Activated CD8-positive, alpha-beta memory T cell treated with anti-CD3 and anti-CD28 coated beads for 1 hour (primary cell): Measurements from ENCODE around the gene CDC14A.

Experiments
- DNase-seq, 2 donors: peaks; one replicate each; pipeline ENCODE4 v3.0.0-alpha.2; 2020; ENCODE audit warnings: low read depth in 1 of 2; ENCODE audit errors: extremely low read depth in 1 of 2

CDC14A gene

DNA sequence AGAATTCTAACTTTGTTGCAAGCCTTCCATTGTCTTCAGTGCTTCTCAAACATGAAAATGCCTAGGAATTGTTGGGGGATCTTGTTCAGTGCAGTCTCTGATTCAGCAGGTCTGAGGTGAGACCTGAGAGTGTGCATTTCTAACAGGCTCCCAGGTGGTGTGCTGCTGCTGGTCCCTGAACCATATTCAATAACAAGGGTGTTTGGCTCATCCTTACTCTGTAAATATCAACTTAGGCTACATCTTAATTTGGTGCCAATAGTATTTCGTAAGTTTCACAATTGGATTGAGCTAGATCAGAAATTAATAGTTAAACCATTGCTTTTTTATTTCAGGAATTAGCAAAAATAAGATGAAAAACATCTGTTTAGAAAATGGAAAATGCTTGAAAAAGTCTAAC lies 126.5 kb downstream of the CDC14A start:
- no peak for DNase-seq

DNA sequence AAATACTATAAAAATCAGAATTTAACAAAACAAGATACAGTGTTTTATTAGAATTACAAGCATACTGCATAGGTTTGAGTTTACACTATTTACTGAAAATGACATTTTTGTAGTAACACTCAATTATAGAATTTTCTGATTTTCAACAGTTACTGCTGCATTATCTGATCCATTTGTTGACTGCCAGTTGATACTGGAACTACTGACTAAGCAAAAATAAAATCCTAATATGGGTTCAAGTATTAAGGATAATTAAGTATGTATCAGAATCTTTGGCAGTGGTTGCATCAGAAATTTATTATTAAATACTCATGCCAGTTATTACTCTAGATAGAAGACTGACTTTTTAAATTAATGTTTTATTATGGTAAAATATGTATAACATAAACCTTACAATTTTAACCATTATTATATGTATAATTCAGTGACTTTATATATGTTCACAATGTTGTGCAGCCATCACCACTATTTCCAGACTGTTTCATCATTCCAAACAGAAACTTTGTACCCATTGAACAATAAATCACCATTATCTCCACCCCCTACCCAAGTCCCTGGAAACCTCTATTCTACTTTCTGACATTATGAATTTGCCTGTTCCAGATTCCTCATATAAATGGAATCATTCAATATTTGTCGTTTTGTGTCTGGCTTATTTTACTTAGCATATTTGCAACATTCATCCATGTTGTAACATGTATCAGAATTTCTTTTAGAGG lies 127.5 kb downstream of the CDC14A start:
- DNase-seq = no peak

DNA sequence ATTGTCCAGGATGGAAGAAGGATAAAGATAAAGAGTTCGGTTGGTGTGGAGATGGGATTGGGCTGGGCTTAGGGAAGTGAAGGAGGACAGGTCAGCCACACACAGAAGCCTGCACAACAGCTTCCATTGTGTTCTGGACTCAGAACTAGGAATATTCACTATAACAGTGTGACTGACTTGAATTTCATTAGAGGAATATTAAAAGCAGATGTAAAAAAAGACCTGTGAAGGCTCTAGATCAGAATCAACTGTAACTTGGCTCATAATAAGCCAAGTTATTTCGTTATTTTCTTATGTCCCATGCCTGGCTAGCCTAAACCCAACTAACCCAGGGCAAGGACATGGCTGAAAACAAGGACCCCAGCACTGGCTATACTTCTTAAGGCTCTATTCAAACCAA lies 129.0 kb downstream of the CDC14A start:
- no peak for DNase-seq

DNA sequence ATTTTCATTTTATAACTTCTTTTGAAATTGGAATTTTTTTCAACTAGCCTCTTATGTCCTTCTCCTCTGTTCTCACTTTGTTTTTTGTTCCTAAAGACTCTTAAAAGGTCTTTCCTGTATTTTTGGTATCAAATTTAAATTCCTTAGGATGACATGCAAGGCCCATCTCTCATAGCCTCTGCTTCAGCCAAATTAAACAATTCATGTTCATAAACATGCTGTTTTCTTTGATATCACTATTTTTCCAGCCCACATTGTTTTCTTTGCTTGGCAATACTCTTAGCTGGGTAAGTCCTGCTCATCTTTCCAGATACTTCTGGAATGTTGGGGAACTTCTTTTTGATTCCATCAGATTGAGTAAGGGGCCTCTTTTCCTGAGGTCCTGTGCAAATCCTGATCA lies 129.9 kb downstream of the CDC14A start:
- DNase-seq = no peak

DNA sequence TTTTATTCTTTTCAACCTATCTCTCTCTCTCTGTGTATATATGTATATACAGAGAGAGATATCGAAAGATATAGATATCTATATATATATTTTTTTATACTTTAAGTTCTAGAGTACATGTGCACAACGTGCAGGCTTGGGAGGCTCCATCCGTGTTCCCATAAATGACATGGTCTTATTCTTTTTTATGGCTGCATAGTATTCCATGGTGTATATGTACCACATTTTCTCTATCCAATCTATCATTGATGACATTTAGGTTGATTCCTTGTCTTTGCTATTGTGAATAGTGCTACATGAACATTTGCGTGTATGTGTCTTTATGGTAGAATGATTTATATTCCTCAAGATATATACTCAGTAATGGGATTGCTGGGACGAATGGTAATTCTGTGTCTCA lies 130.4 kb downstream of the CDC14A start:
- DNase-seq = no peak

DNA sequence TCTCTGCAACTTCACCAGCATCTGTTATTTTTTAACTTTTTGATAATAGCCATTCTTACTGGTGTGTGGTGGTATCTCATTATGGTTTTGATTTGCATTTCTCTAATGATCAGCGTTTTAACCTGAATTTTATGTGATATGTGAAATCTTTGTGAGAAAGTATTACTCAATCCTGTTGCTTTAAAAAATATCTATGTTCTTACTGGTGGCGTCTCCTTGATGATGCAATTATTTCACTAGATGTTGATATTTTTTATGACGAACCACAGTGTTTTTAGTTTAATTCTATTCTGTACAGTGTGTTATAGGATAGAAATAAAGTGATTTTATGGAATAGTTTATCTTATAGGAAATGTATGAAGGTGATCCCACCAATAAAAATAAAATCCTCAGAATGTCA lies 130.9 kb downstream of the CDC14A start:
- DNase-seq = no peak

DNA sequence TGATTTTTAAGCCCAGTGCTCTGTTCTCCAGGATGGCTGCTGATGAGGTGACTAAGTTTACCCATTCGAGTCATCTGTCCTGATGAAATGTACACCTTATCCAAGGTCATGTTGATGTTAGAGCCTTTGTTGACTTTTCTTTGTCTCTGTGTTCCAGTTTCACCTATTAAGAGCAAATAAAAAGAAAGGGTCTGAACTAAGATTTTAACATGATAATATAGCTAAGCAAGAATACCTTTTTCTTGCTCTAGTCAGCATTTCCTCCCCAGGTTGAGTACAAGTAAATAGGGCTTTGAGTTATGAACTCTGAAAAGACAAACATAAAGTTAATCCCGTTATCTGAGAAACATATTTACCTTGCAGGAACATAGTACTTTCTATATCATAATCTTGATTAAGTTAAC lies 133.6 kb downstream of the CDC14A start:
- no peak for DNase-seq

DNA sequence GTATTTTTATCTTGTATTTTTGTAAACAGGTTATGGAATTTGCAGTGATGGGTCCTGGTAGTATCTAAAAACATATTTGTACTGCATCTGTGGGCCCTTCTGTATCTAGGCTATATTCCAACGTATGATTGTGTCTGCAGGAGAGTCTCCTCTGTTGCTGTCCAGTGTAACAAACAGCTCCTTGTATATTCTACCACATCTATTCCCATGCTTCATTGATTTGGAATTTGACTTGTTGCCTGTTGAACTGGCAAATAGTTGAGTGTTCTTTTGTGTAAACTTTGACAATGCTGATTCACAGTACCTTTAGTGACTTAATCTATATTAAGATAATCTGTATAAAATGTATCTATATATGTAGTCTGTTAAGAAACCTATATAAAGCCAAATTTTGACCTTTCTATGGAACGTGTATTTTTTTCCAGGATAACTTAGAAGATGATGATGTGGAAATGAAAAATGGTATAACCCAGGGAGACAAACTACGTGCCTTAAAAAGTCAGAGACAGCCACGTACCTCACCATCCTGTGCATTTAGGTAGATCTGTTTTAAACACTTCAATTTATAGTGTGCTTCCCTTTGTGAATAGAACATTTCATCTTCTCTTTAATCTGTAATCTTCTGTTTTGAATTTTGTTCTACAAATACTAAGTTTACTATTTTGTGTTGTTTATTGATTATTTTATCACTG lies 142.2 kb downstream of the CDC14A start:
- no peak for DNase-seq

DNA sequence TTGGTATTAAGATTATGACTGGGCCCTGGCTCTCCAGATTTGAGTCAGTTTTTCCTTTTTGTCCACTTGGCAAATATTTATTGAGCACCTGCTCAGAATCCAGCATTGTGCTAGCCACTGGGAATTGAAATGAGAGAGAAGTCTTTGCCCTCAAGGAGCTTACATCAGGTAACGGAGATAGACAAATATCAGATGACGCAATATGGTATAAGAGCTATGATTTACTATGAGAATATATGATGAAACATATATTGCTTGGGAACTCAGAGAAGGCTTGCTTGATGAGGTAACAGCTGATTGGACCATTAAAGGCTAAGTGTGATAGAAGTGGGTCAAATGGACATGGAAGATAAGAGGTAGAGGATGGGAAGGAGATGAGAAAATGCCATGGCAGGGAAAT lies 144.6 kb downstream of the CDC14A start:
- DNase-seq = no peak

DNA sequence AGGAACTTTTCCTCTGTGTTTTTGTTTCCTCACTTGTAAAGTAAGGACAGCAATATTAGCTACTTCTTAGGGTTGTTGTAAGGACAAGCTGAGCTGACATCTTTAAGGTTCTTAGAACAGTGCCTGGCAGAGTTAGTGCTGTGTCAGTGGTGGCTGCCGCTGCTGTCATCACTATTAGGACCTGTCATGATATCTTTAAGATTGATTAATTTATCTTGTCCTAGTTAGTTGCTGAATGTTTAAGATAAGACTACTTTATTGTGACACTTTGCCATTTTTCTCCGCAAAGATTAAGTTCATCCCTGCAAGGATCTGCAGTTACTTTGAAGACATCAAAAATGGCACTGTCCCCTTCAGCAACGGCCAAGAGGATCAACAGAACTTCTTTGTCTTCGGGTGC lies 145.5 kb downstream of the CDC14A start:
- DNase-seq = no peak

DNA sequence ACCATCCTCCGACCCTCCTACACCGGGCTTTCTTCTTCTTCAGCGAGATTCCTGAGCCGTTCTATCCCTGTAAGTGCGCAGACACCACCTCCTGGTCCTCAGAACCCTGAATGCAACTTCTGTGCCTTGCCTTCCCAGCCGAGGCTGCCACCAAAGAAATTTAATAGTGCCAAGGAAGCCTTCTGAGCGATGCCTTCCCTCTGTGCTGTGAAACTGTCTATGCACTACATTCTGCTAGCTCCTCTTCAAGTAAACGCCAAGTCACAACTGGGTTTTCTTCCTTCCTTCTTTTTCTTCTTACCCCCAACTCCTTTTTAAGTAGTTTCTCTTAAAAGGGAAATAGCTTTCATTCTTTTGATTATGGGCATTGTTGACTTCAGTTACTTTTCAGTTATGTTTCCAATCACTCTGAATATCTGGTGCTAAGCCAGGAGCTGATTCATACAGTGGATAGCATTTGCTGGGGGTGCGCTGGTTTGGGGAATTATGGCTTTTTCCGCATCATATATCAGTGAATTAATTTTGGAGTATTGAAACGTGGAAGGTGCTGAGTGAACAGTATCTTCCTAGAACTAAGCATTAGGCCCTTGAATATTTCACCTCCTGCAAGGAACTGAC lies 147.0 kb downstream of the CDC14A start:
- no peak for DNase-seq

DNA sequence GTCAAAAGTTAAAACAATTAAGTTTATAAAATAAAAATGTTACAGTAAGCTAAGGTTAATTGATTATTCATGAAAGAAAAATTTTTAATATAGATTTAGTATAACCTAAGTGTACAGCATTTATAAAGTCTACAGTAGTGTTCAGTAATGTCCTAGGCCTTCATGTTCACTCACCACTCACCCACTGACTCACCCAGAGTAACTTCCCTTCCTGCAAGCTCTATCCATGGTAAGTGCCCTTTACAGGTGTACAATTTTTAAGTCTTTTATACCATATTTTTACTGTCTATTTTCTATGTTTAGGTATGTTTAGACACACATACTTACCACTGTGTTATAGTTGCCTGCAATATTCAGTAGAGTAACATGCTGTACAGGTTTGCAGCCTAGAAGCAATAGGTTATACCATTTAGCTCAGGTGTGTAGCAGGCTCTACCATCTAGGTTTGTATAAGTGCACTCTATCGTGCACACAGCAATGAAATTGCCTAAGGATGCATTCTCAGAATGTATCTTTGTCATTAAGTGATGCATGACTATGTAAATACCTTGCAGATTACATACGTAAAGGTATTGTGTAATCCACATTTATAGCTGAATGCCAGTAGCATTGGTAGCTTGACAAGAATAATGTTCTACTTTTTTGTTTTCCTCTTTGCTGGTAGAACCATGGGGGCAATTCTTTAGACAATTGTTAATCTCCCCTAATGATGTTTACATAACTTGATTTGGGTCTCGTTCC lies 149.9 kb downstream of the CDC14A start:
- no peak for DNase-seq

DNA sequence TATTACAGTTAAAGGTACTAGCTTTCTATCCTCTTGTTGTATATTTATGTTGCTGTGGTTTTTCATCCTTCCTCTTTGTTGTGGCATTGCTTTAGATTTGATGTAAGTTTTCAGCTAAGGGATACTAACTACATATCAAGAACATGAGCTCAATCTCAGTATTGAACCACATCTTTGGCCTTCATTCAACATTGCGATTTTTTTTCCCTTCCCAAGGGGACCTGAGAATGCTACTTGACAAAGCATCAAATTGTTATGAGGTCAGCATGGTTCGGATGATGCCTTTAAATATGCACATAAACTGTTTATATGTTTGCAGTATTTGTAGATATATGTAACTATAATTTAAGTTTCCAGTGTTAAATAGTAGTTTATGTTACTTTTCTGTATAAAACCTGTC lies 153.9 kb downstream of the CDC14A start:
- DNase-seq = no peak

DNA sequence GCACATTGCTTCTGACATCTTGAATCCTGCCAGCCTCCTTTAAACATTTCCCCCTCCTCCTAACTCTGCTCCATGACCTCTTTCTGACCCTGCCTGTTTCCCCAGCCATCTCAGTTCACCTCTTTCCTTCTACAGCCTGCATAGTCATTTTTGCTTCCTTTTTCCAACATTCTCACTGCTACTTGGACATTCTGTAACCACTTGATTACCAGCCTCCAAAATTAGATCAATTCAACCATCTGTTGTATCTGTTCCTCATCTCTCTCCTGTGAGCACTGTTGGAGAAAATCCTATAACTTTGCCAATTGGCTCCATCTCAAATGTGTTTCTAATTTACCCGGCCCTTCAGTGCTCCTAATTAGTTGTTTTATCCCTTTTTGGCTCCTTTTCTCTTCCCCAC lies 158.1 kb downstream of the CDC14A start:
- DNase-seq = no peak

DNA sequence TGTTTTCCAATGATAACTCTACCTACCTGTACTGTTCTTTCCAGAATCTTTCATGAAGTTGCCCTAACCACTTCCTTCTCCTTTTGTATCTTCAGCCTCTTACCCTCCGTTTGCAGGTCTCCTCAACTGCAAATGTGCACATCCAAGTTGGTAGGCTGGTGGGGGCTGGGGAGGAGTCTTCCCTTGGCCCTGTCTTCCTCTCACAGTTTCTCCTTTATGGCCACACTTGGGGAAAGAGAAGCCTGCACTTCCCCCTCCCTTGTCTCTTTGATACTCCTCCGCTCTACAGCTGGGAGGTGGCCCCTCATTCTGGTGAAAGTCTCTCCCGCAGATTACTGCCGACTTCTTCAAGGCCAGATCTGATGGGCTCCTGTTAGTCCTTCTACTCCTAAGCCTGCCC lies 158.8 kb downstream of the CDC14A start:
- no peak for DNase-seq

DNA sequence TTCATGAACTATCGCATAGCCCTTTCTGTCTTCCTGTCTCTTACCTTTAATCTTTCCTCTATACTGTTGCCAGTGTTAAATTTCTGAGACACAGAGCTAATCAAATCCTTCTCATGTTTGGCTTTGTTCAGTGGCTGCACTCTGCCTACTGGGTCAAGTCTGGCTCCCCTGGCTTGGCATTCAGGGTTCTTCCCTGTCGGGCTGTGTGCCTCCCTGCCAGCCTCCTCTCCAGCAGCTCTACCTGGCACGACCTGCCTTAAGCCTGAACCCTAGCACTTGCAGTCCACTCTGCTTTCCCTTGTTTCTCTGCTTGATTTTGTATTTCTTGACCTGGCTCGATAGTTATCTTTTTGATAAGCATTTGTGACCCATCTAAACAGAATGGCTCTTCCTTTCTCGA lies 159.5 kb downstream of the CDC14A start:
- DNase-seq = no peak

DNA sequence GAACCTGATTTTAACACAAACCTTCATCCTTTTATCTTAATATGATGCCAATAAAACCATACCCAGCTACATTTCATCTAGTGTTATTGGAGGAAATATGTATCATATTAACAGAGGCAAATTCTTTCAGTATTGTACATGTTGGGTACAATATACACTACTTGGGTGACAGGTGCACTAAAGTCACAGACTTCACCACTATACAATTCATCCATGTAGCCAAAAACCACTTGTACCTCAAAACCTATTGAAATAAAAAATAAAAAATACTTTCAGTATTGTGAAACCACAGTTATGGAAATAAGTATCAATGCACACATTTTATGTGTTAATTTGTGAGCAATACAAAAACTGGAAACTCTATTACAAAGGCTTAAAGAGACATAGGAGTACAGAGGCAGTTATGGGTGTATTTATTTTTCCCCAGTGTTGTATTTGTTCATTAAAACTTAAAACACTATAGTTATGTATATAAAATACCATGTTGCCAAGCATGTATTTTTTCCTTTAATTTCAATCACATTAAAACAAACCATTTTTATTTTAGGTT lies 160.6 kb downstream of the CDC14A start:
- no peak for DNase-seq

DNA sequence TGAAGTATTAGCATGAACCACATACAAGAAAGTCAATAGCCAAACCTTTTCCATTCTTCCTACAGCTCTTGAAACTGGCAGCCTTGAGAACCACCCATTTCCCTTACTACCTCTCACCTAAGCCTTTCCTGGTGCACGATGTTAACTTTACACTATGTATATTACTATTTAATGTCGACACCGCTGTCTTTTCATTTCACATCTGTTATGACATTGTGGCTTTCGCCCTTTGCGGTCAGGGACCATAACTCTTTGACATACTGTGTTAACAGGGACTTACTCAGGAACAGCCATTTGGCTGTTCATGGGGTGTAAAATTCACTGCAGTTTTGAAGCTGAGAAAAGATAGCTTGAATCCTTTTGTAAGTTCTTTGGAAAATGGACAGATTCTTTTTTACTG lies 164.6 kb downstream of the CDC14A start:
- DNase-seq = no peak

DNA sequence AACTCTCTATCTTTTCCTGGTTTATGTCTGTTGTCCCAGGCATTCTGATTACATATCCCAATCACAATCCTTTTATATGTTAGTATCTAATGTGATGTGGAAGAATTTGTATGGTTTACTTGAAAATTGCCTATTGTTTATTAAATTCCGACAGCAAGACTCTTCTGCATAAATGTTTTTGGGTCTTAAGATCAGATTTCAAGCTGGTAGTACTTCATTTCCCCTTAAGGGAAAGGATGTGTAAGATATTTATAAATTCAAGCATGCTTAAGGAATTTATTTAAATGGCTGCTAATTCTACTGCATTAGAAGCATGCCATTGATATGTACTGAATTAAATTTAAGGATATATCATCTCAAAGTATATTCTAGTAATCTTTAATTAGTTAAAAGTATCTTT lies 165.2 kb downstream of the CDC14A start:
- no peak for DNase-seq

DNA sequence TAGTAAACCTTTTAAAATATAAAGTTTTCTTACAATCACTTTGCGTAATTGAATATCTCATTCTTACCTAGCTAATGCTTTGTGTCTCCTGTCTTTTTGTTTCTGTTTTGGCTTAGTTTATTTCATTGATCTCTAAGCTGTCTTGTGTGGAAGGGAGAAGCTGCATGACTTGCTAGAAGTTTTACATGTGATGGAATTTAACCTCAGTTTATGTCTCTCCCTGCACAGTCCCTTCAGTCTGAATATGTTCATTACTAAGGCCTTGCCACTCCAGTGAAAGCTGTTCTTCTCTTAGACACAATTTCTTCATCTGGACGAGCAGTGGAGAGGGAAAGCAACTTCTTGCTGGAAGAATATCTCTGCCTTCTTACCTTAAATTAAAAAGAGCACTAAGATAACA lies 165.7 kb downstream of the CDC14A start:
- no peak for DNase-seq

DNA sequence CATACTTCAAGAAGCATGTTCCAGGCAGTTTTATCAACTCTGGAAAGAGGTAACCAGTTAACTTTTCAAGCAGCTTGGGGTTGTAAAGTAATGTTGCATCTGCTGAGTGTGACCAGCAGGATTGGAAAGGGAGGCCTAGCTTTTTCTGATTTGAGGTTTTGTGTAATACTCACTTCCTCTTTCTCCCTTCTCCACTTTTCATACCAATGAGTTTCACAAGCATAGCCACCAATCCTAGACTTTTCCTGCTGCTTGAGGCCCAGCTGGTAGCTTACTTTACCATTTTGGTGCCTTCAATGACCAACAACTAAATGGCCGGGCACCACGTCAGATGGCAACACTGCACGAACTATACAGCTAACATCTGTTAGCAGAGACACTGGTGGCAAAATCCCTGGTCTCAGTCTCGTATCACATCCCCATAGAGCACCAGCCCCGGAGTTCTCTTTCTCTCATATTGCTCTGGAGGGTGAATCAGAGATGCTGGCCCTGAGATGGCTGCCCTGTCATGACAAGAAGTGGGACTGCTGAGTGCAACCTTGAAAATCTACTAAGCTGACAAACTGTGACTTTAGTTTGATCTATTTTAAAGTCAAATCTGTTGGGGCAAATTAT lies 170.8 kb downstream of the CDC14A start:
- no peak for DNase-seq
